Right hindlimb (tissue), 1 donor: ENCODE measurements around the gene PAXIP1.
"Not testable (repeated sequence)": the region's sequence is repeated elsewhere in the genome, so short reads cannot be mapped to it uniquely, and the experiment has no call there.

Experiments
- DNase-seq: peaks from one replicate; pipeline ENCODE4 v3.0.0-alpha.2; 2018

PAXIP1 gene

GRCh38 chr7:154942691-154943090 is 60.2 kb downstream of the PAXIP1 start:
- no peak for DNase-seq

GRCh38 chr7:154937837-154938236 is 65.1 kb downstream of the PAXIP1 start:
- DNase-seq, result no peak

GRCh38 chr7:154934353-154934952 is 68.5 kb downstream of the PAXIP1 start:
- DNase-seq, result not testable (repeated sequence)

DNA sequence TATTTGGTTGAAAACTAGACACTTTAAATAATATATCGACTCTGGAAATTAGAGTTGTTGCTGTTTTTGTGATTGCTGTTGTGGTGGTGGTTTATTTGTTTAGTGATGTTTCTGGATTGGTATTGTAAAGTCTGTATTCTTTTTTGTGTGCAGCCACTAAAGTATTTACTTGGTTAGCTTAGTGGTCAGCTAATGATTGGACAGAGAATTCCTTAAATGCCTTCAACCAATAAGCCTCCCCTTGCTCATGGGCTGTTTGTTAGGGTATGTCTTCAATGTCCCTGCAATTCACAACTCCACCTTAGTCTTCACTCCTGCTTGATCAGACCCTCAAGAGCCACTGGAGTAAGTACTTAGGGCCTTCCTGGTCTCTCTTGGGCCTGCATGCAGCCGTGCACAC is 71.0 kb downstream of the PAXIP1 start:
- no peak for DNase-seq

- DNase-seq, result no peak
Measured at GRCh38 chr7:154929006-154929726, 73.8 kb downstream of the PAXIP1 start.

GRCh38 chr7:154928136-154929005 is 74.6 kb downstream of the PAXIP1 start:
- DNase-seq, result peak; percentile 45

GRCh38 chr7:154927624-154928125 is 75.2 kb downstream of the PAXIP1 start:
- DNase-seq, result peak; percentile 66

DNA sequence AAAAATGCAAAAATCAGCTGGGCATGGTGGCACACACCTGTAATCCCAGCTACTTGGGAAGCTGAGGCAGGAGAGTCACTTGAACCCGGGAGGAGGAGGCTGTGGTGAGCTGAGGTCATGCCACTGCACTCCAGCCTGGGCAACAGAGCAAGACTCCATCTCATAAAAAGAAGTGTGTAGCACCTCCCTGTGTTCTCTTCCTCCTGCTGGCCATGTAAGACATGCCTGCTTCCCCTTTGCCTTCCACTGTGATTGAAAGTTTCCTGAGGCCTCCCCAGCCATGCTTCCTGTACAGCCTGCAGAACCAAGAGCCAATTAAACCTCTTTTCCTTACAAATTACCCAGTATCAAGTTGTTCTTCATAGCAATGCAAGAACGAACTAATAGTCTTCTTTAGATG is 80.5 kb downstream of the PAXIP1 start:
- not testable (repeated sequence) for DNase-seq

- DNase-seq, result no peak
Measured at GRCh38 chr7:154919344-154920225, 83.3 kb downstream of the PAXIP1 start.

DNA sequence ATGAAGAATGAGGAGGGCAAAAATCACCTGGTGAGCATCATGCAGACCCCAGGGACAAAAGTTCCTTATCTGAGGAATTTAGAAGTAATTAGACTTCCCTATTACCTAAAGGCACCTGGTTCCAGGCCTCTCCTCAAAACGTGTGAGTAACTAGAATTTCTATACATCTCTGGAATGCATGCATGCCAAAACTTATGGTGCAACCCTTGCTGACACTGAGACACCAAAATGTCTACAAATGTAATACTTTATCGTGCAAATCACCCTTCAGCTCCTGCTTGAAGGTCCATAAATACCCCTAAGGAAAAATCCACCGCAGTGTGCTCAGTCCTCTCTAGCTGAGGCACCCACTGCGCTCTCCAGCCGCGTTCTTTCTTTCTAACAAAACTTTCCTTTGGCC is 84.2 kb downstream of the PAXIP1 start:
- no peak for DNase-seq

DNA sequence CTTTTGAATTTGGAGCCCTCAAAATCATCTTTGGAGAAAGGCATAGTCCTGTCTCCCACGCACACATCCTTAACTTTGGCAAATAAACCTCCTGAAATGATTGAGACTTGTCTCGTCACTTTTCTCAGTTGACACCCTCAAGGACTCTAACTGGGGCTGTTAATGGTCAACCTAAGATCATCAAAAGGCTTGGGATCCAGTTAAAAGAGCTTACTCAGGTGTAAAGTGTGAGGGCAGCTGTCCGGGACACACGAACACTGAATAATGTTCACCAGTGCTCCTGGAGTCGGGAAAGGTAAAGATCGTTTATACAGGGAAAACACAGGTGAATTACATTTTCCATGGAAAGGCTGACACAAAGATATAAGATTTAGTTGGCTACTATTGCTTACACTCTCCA is 84.7 kb downstream of the PAXIP1 start:
- DNase-seq, result no peak

DNA sequence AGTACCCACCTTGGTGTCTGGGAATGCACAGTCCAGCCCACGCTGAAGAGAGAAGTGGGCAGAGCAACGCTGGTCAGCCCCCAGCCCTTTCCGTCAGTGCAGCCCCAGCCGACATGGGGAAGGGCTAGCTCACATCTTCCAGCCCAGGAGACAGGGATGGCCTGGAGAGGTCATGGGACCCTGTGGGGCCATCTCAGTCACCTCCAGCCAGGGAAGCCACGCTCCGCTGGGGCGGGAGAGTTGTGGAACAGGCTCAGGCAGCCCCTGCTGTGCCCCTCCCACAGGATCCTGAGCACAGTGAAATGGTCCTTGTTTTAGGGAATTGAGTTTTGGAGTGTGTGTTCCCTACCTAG is 85.1 kb downstream of the PAXIP1 start:
- DNase-seq, result no peak

GRCh38 chr7:154916856-154917807 is 85.8 kb downstream of the PAXIP1 start:
- no peak for DNase-seq

- no peak for DNase-seq
Measured at GRCh38 chr7:154916381-154916780, 86.5 kb downstream of the PAXIP1 start.

DNA sequence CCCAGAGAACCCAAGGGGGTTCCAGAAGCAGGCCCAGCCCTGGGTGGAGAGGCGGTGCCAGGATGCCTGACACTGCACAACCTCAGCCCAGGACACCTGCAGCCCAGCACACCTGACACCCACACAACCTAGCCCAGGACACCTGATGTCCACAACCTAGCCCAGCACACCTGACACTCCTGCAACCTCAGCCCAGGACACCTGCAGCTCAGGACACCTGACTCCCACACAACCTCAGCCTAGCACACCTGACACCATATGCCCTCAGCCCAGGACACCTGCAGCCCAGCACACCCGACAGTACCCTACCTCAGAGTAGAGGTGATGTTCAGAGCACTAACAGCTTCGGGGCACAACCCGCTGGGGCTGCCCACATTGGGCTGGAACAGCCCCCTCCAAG is 87.3 kb downstream of the PAXIP1 start:
- DNase-seq, result no peak

DNA sequence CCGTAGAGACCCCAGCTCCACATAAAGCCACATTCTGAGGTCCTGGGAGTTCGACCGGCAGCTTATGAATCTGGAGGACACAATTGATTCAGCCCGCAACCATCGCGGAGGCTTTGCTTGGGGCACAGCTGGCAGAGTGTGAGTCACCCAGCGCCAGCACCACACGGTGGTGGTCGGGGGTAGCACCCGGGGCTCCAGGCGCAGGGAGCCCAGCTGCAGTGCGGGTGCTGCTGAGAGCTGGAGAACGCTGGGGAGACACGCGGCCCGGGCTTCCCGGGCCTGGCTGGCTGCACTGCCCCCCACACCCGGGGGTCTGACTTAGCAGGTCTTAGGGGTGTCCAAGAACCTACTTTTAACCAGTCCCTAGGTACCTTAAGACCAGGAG is 87.9 kb downstream of the PAXIP1 start:
- DNase-seq, result no peak

- DNase-seq, result no peak
Measured at GRCh38 chr7:154914308-154914995, 88.5 kb downstream of the PAXIP1 start.

- peak; percentile 85 for DNase-seq
Measured at GRCh38 chr7:154913638-154914307, 89.2 kb downstream of the PAXIP1 start.

DNA sequence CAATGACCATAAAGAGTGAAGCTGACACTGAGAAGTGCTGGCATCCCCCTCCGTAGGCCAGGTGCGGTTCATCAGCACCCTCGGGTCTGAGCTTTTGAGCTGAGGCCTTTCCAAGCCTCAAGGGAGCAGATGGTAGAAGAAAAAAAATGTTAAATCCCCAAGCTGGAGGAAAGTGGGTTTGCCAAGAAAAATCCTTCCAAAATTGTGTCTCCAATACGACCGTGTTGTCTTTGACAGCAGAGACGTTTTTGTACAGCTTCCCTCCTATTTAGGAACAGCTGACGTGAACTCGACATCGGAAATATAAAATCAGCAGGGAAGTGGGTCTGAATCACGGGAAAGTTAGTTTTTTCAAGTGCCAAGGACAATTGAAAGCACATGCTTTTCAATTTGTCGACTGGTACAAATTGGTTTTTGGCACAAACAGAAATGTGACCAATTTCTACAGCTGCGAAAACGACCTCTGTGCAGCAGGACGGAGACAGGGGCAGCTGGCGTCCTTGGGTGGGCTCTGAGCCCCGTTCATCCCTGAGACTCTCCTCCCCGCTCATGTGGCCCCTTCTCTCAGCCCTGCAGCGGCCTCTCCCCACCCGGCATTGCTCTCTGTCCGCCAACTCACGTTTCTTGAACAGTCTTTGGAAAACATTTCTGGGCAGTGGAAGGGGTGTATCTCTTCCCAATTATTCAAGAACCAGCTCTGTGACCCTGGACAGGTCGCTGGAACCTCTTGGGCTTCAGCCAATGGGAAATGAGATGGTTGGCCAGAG is 89.9 kb downstream of the PAXIP1 start:
- peak; percentile 66 for DNase-seq
